ENCODE results near the gene TNFSF13. TPM values are rescaled to one million over a fixed set of nuclear protein-coding genes. Genes with fewer than 3 reads are reported as not detected.
"Not testable (repeated sequence)": the region's sequence is repeated elsewhere in the genome, so short reads cannot be mapped to it uniquely, and the experiment has no call there.

Gene TNFSF13
- total RNA-seq, 1 donor from 2014 or later: 6.4 TPM

- ATAC-seq: no peak
Measured at GRCh38 chr17:7591596-7591995, 33.0 kb downstream of the TNFSF13 start.

GRCh38 chr17:7592422-7593021, 34.0 kb downstream of the TNFSF13 start:
- ATAC-seq: no peak

GRCh38 chr17:7593296-7593695, 34.7 kb downstream of the TNFSF13 start:
- no peak for ATAC-seq

GRCh38 chr17:7597561-7597960, 39.0 kb downstream of the TNFSF13 start:
- ATAC-seq: not testable (repeated sequence)

GRCh38 chr17:7606280-7606679, 47.7 kb downstream of the TNFSF13 start:
- no peak for ATAC-seq

- no peak for ATAC-seq
Measured at GRCh38 chr17:7610641-7611040, 52.1 kb downstream of the TNFSF13 start.

Other genes starting within 250 kb of the TNFSF13 start
- gene GPS2, start 243.4 kb upstream of the TNFSF13 start, total RNA-seq: 38.9 TPM
- gene NEURL4, start 229.4 kb upstream of the TNFSF13 start, total RNA-seq: 13.5 TPM
- 3.8 TPM for gene ACAP1, start 222.2 kb upstream of the TNFSF13 start, total RNA-seq
- gene KCTD11, start 206.6 kb upstream of the TNFSF13 start, total RNA-seq: 32.9 TPM
- not detected for gene TMEM95, start 203.6 kb upstream of the TNFSF13 start, total RNA-seq
- 6.1 TPM for gene TNK1, start 177.7 kb upstream of the TNFSF13 start, total RNA-seq
- gene PLSCR3, start 164.2 kb upstream of the TNFSF13 start, total RNA-seq: 23.1 TPM
- gene TMEM256, start 154.7 kb upstream of the TNFSF13 start, total RNA-seq: 92.8 TPM
- gene NLGN2, start 150.9 kb upstream of the TNFSF13 start, total RNA-seq: 3.0 TPM
- gene SPEM1, start 138.4 kb upstream of the TNFSF13 start, total RNA-seq: not detected
- gene SPEM2, start 133.1 kb upstream of the TNFSF13 start, total RNA-seq: not detected
- not detected for gene SPEM3, start 129.9 kb upstream of the TNFSF13 start, total RNA-seq
- gene TMEM102, start 123.3 kb upstream of the TNFSF13 start, total RNA-seq: 8.2 TPM
- gene FGF11, start 119.2 kb upstream of the TNFSF13 start, total RNA-seq: 8.6 TPM
- 4.9 TPM for gene CHRNB1, start 113.7 kb upstream of the TNFSF13 start, total RNA-seq
- gene ZBTB4, start 79.1 kb upstream of the TNFSF13 start, total RNA-seq: 21.0 TPM
- gene SLC35G6, start 77.3 kb upstream of the TNFSF13 start, total RNA-seq: not detected
- 116 TPM for gene POLR2A, start 74.4 kb upstream of the TNFSF13 start, total RNA-seq
- 2.7 TPM for gene TNFSF12, start 9.7 kb upstream of the TNFSF13 start, total RNA-seq
- 34.5 TPM for gene SENP3, start 3.2 kb downstream of the TNFSF13 start, total RNA-seq
- 61.3 TPM for gene CD68, start 20.9 kb downstream of the TNFSF13 start, total RNA-seq
- gene MPDU1, start 25.1 kb downstream of the TNFSF13 start, total RNA-seq: 36.7 TPM
- 74.0 TPM for gene SOX15, start 31.3 kb downstream of the TNFSF13 start, total RNA-seq
- 17.0 TPM for gene FXR2, start 56.1 kb downstream of the TNFSF13 start, total RNA-seq
- gene SAT2, start 69.1 kb downstream of the TNFSF13 start, total RNA-seq: 35.7 TPM
- 0.48 TPM for gene SHBG, start 71.4 kb downstream of the TNFSF13 start, total RNA-seq
- gene ATP1B2, start 92.2 kb downstream of the TNFSF13 start, total RNA-seq: 0.36 TPM
- 74.1 TPM for gene TP53, start 128.7 kb downstream of the TNFSF13 start, total RNA-seq
- gene WRAP53, start 129.7 kb downstream of the TNFSF13 start, total RNA-seq: 8.5 TPM
- 1.6 TPM for gene EFNB3, start 146.5 kb downstream of the TNFSF13 start, total RNA-seq
- 0.04 TPM for gene DNAH2, start 159.0 kb downstream of the TNFSF13 start, total RNA-seq